ENCODE measurements around the gene PAK6.

Gene PAK6

GRCh38 chr15:40282147-40282868 is 43.4 kb downstream of the PAK6 start:
- no peak overlapping the region for H2AK5ac ChIP-seq (ENCODE audit: low read length, severe bottlenecking)
- no peak overlapping the region for H2BK15ac ChIP-seq (ENCODE audit: low read depth, poor library complexity, severe bottlenecking)
- peak overlapping the region; percentile 95 for H3K4me2 ChIP-seq (ENCODE audit: low read length, poor library complexity, severe bottlenecking)
- H3K36me3 ChIP-seq (ENCODE audit: control insufficient read depth in 1 of 2, insufficient read depth in 2 of 2, low read depth in 1 of 2, low read length in 2 of 2) = no peaks in the 10 kb centered on the region
- under 1% methylated on average over 86 of the region's 92 CpGs for WGBS
- H3K27ac ChIP-seq (ENCODE audit: low read length, poor library complexity, severe bottlenecking) = no peak overlapping the region
- peak overlapping the region; percentile 56 for H2AFZ ChIP-seq (ENCODE audit: low read depth, low read length)
- H4K91ac ChIP-seq (ENCODE audit: low read length) = no peak overlapping the region
- no peaks in the 10 kb centered on the region for H3K9me3 ChIP-seq (ENCODE audit: control insufficient read depth, low read length)
- H3K4me3 ChIP-seq (ENCODE audit: insufficient read depth in 1 of 2, low read depth in 1 of 2, low read length in 2 of 2) = peak overlapping the region; percentile 63 to 65
- peak overlapping the region; percentile 16 for H4K8ac ChIP-seq (ENCODE audit: low read length)
- peak; percentile 34 for DNase-seq
- H3K4ac ChIP-seq (ENCODE audit: low read depth in 1 of 2, low read length in 2 of 2) = peak overlapping the region in 1 of 2 experiments; percentile 57
- no peak overlapping the region for H2BK5ac ChIP-seq (ENCODE audit: low read depth, low read length, poor library complexity, severe bottlenecking)
- H3K14ac ChIP-seq (ENCODE audit: low read length in 2 of 2) = peak overlapping the region in 1 of 2 experiments; percentile 51
- no peak overlapping the region for H2BK120ac ChIP-seq (ENCODE audit: low read depth, low read length)
- peaks cover 55 to 66% of the 10 kb centered on the region in 2 experiments for H3K27me3 ChIP-seq (ENCODE audit: control insufficient read depth in 1 of 2, insufficient read depth in 1 of 2, low read length in 2 of 2)
- no peak overlapping the region for H3K9ac ChIP-seq (ENCODE audit: low read length)
- peak overlapping the region in 1 of 2 experiments; percentile 85 for H3K23ac ChIP-seq (ENCODE audit: low read length in 2 of 2)
- no peaks in the 10 kb centered on the region for H3K79me1 ChIP-seq (replicated peaks; ENCODE audit: low read length, poor library complexity, severe bottlenecking)
- H3K4me1 ChIP-seq (ENCODE audit: control insufficient read depth, insufficient read depth, low read depth, low read length) = peaks cover 48% of the 10 kb centered on the region
- H2BK12ac ChIP-seq (ENCODE audit: low read length in 2 of 2) = peak overlapping the region in 1 of 2 experiments; percentile 64
- no peak overlapping the region for H3K18ac ChIP-seq (ENCODE audit: low read depth in 1 of 2, low read length in 2 of 2)

GRCh38 chr15:40282869-40283614 is 44.2 kb downstream of the PAK6 start, which contains the start of gene ANKRD63:
Gene ANKRD63 (minus strand): TSS chr15:40283064. CDS start chr15:40282586, 478 bp downstream.
- no peak within 1 kb of the TSS for H3K27ac ChIP-seq (ENCODE audit: low read length, poor library complexity, severe bottlenecking)
- H2BK15ac ChIP-seq (ENCODE audit: low read depth, poor library complexity, severe bottlenecking) = peak within 1 kb of the TSS; percentile 74
- no peaks in the 10 kb centered on the region for H3K79me1 ChIP-seq (replicated peaks; ENCODE audit: low read length, poor library complexity, severe bottlenecking)
- peak within 1 kb of the TSS in 1 of 2 experiments; percentile 51 for H3K14ac ChIP-seq (ENCODE audit: low read length in 2 of 2)
- H3K9ac ChIP-seq (ENCODE audit: low read length) = no peak within 1 kb of the TSS
- peaks cover 44% of the 10 kb centered on the region for H3K4me1 ChIP-seq (ENCODE audit: control insufficient read depth, insufficient read depth, low read depth, low read length)
- DNase-seq = no peak
- no peak within 1 kb of the TSS for H4K91ac ChIP-seq (ENCODE audit: low read length)
- H3K23ac ChIP-seq (ENCODE audit: low read length in 2 of 2) = peak within 1 kb of the TSS in 1 of 2 experiments; percentile 85
- H3K4ac ChIP-seq (ENCODE audit: low read depth in 1 of 2, low read length in 2 of 2) = peak within 1 kb of the TSS in 1 of 2 experiments; percentile 57
- H2BK12ac ChIP-seq (ENCODE audit: low read length in 2 of 2) = peak within 1 kb of the TSS in 1 of 2 experiments; percentile 64
- H2BK5ac ChIP-seq (ENCODE audit: low read depth, low read length, poor library complexity, severe bottlenecking) = no peak within 1 kb of the TSS
- H4K8ac ChIP-seq (ENCODE audit: low read length) = peak within 1 kb of the TSS; percentile 16
- H3K9me3 ChIP-seq (ENCODE audit: control insufficient read depth, low read length) = no peaks in the 10 kb centered on the region
- no peak within 1 kb of the TSS for H2AK5ac ChIP-seq (ENCODE audit: low read length, severe bottlenecking)
- H3K18ac ChIP-seq (ENCODE audit: low read depth in 1 of 2, low read length in 2 of 2) = peak within 1 kb of the TSS in 1 of 2 experiments; percentile 47
- peak within 1 kb of the TSS; percentile 95 for H3K4me2 ChIP-seq (ENCODE audit: low read length, poor library complexity, severe bottlenecking)
- peak within 1 kb of the TSS; percentile 63 to 65 for H3K4me3 ChIP-seq (ENCODE audit: insufficient read depth in 1 of 2, low read depth in 1 of 2, low read length in 2 of 2)
- H2AFZ ChIP-seq (ENCODE audit: low read depth, low read length) = peak within 1 kb of the TSS; percentile 56
- H3K36me3 ChIP-seq (ENCODE audit: control insufficient read depth in 1 of 2, insufficient read depth in 2 of 2, low read depth in 1 of 2, low read length in 2 of 2) = no peaks in the 10 kb centered on the region
- H2BK120ac ChIP-seq (ENCODE audit: low read depth, low read length) = no peak within 1 kb of the TSS
- WGBS = 2% methylated on average over 58 of the region's 76 CpGs
- H3K27me3 ChIP-seq (ENCODE audit: control insufficient read depth in 1 of 2, insufficient read depth in 1 of 2, low read length in 2 of 2) = peaks cover 50 to 59% of the 10 kb centered on the region in 2 experiments

- Histone ChIP-seq H3K23ac (ENCODE audit: low read length in 2 of 2) (peak overlapping the region in 1 of 2 experiments; percentile 46), H2AK5ac (ENCODE audit: low read length, severe bottlenecking) (no peak overlapping the region), H4K91ac (ENCODE audit: low read length) (no peak overlapping the region), H3K9me3 (ENCODE audit: control insufficient read depth, low read length) (no peaks in the 10 kb centered on the region), H2BK15ac (ENCODE audit: low read depth, poor library complexity, severe bottlenecking) (peak overlapping the region; percentile 74), H3K27ac (ENCODE audit: low read length, poor library complexity, severe bottlenecking) (no peak overlapping the region), H2BK12ac (ENCODE audit: low read length in 2 of 2) (no peak overlapping the region), H3K36me3 (ENCODE audit: control insufficient read depth in 1 of 2, insufficient read depth in 2 of 2, low read depth in 1 of 2, low read length in 2 of 2) (no peaks in the 10 kb centered on the region), H3K27me3 (ENCODE audit: control insufficient read depth in 1 of 2, insufficient read depth in 1 of 2, low read length in 2 of 2) (peaks cover 47 to 53% of the 10 kb centered on the region in 2 experiments), H3K4ac (ENCODE audit: low read depth in 1 of 2, low read length in 2 of 2) (no peak overlapping the region), H3K9ac (ENCODE audit: low read length) (no peak overlapping the region), H3K4me2 (ENCODE audit: low read length, poor library complexity, severe bottlenecking) (no peak overlapping the region), H2BK5ac (ENCODE audit: low read depth, low read length, poor library complexity, severe bottlenecking) (no peak overlapping the region), H3K79me1 (replicated peaks; ENCODE audit: low read length, poor library complexity, severe bottlenecking) (no peaks in the 10 kb centered on the region), H4K8ac (ENCODE audit: low read length) (no peak overlapping the region), H3K14ac (ENCODE audit: low read length in 2 of 2) (no peak overlapping the region), H3K18ac (ENCODE audit: low read depth in 1 of 2, low read length in 2 of 2) (no peak overlapping the region), H2AFZ (ENCODE audit: low read depth, low read length) (no peak overlapping the region), H2BK120ac (ENCODE audit: low read depth, low read length) (no peak overlapping the region), H3K4me3 (ENCODE audit: insufficient read depth in 1 of 2, low read depth in 1 of 2, low read length in 2 of 2) (no peak overlapping the region), H3K4me1 (ENCODE audit: control insufficient read depth, insufficient read depth, low read depth, low read length) (peaks cover 44% of the 10 kb centered on the region)
- DNase-seq = no peak
- WGBS = 31% methylated on average over 33 of the region's 33 CpGs
Observed at GRCh38 chr15:40283615-40284300, 44.9 kb downstream of the PAK6 start.

All from mesenchymal stem cell (in vitro differentiated cells and primary cell).